A549 (cell line): Measurements from ENCODE around the gene ZNF200. TPM values are rescaled to one million over a fixed set of nuclear protein-coding genes. Genes with fewer than 3 reads are reported as not detected.
A peak's percentile ranks its signal among the peaks of the same experiment; 100 is the strongest.

Experiments
- ATAC-seq, 2 experiments: fragments of 200-7000 bp in 1 of 2; fragments of >200 bp in 1 of 2; cut with Nextera tagmentation in 1 of 2; cut with Tn5 transposase in 1 of 2; 3 replicates each; pipeline versions ENCODE4 v1.8.0 to v1.9.1; 2018 to 2020; ENCODE audit warnings: mild to moderate bottlenecking in 1 of 2, moderate library complexity in 1 of 2
- CTCF ChIA-PET: fragments of 300-600 bp; sonication (Branson Sonifier 250); formaldehyde crosslinking; extraction: SDS; loops from one replicate; lab custom pipeline; 2021; ENCODE audit warnings: antibody characterized with exemption, inconsistent platforms; lab: Yijun Ruan, JAX
- POLR2A ChIA-PET: fragments of 350-600 bp; formaldehyde crosslinking; extraction: SDS; loops from one replicate; lab custom pipeline; 2021; ENCODE audit warnings: antibody characterized with exemption, inconsistent platforms; lab: Yijun Ruan, JAX
- DNase-seq, 2 experiments: peaks; one replicate each; pipeline versions ENCODE4 v3.0.0 to v3.0.0-alpha.2; 2011 to 2016; ENCODE audit warnings: low read depth in 1 of 2, low spot score in 1 of 2
- FAIRE-seq: peaks from 2 replicates; lab custom pipeline; 2011; peaks lifted over from hg19 to GRCh38; lab: Jason Lieb, UNC
- H3K27ac ChIP-seq, 2 experiments: fragments of >200 bp; sonication (Bioruptor Twin); formaldehyde crosslinking; 3 replicates each; pipeline ENCODE4 v1.5.1; 2016 to 2017
- H3K4me1 ChIP-seq: fragments of >200 bp; sonication (Bioruptor Twin); formaldehyde crosslinking; 3 replicates; pipeline ENCODE4 v1.6.1; 2016
- H3K4me2 ChIP-seq: fragments of >200 bp; sonication (Bioruptor Twin); formaldehyde crosslinking; 3 replicates; pipeline ENCODE4 v1.6.1; 2016
- H3K4me3 ChIP-seq: fragments of >200 bp; sonication (Bioruptor Twin); formaldehyde crosslinking; 3 replicates; pipeline ENCODE4 v1.5.1; 2016
- H3K9me3 ChIP-seq: fragments of >200 bp; sonication (Bioruptor Twin); formaldehyde crosslinking; 3 replicates; pipeline ENCODE4 v1.6.1; 2016
- BHLHE40 ChIP-seq: IDR thresholded peaks from 2 replicates; pipeline ENCODE4 v1.6.1; 2012; ENCODE audit warnings: low read depth, low read length, inconsistent platforms
- CBX2 ChIP-seq: fragments of 200-600 bp; sonication (generic); IDR thresholded peaks from 2 replicates; pipeline ENCODE4 v1.6.1; 2016; ENCODE audit warnings: low read depth, mild to moderate bottlenecking, borderline replicate concordance
- CBX8 ChIP-seq: fragments of 200-600 bp; sonication (generic); IDR thresholded peaks from 2 replicates; pipeline ENCODE4 v1.6.1; 2016
- EHF ChIP-seq: fragments of 250-450 bp; sonication (Bioruptor Pico); IDR thresholded peaks from 2 replicates; pipeline ENCODE4 v1.5.0; 2020; ENCODE audit warnings: mild to moderate bottlenecking
- FOSL2 ChIP-seq, 2 experiments: fragments of 450-650 bp in 1 of 2; fragments of >200 bp in 1 of 2; sonication (Bioruptor Twin) in 1 of 2; formaldehyde crosslinking; IDR thresholded peaks; 2 replicates each; pipeline versions ENCODE4 v1.5.0 to v1.6.1; 2016 to 2020; ENCODE audit warnings: mild to moderate bottlenecking in 1 of 2, moderate library complexity in 1 of 2
- HOXA7 ChIP-seq: fragments of 250-450 bp; sonication (Bioruptor Pico); IDR thresholded peaks from 2 replicates; pipeline ENCODE4 v1.5.0; 2020; ENCODE audit warnings: mild to moderate bottlenecking, moderate library complexity
- HOXB13 ChIP-seq: fragments of 250-450 bp; sonication (Bioruptor Pico); IDR thresholded peaks from 2 replicates; pipeline ENCODE4 v1.5.0; 2020; ENCODE audit warnings: low read depth, mild to moderate bottlenecking, moderate library complexity
- MYC ChIP-seq: IDR thresholded peaks from 2 replicates; pipeline ENCODE4 v1.6.1; 2012; ENCODE audit warnings: mild to moderate bottlenecking, inconsistent platforms, low read length, improper control_type of control experiment, borderline replicate concordance
- NR3C1 ChIP-seq: fragments of >200 bp; sonication (Bioruptor Twin); formaldehyde crosslinking; IDR thresholded peaks from 3 replicates; pipeline ENCODE4 v1.6.1; 2017
- PHF8 ChIP-seq: fragments of 200-600 bp; sonication (generic); IDR thresholded peaks from 2 replicates; pipeline ENCODE4 v1.6.1; 2016; ENCODE audit warnings: low read depth, mild to moderate bottlenecking, antibody characterized with exemption, moderate library complexity, borderline replicate concordance
- RAD21 ChIP-seq, 2 experiments: fragments of >200 bp in 1 of 2; sonication (Bioruptor Twin) in 1 of 2; formaldehyde crosslinking in 1 of 2; IDR thresholded peaks in 1 of 2; conservative IDR thresholded peaks in 1 of 2; 2 replicates in 1 of 2; 3 replicates in 1 of 2; pipeline ENCODE4 v1.6.1; 2012 to 2018; ENCODE audit warnings: inconsistent platforms in 1 of 2
- RARB ChIP-seq: fragments of 250-450 bp; sonication (Bioruptor Pico); IDR thresholded peaks from 2 replicates; pipeline ENCODE4 v1.8.0; 2021; ENCODE audit warnings: mild to moderate bottlenecking, moderate library complexity
- RCOR1 ChIP-seq: fragments of 150-350 bp; IDR thresholded peaks from 2 replicates; pipeline ENCODE4 v1.6.1; 2014; ENCODE audit warnings: antibody characterized with exemption, low read length, low read depth
- RFX5 ChIP-seq: fragments of 450-650 bp; IDR thresholded peaks from 2 replicates; pipeline ENCODE4 v1.7.1; 2014; ENCODE audit warnings: antibody characterized with exemption, mild to moderate bottlenecking, moderate library complexity
- RNF2 ChIP-seq: fragments of 200-600 bp; sonication (generic); IDR thresholded peaks from 2 replicates; pipeline ENCODE4 v1.6.1; 2016; ENCODE audit warnings: low read depth, mild to moderate bottlenecking, antibody characterized with exemption, moderate library complexity, borderline replicate concordance
- SMC3 ChIP-seq: fragments of >200 bp; sonication (Bioruptor Twin); formaldehyde crosslinking; IDR thresholded peaks from 3 replicates; pipeline ENCODE4 v1.6.1; 2018; ENCODE audit warnings: inconsistent platforms
- TFCP2L1 ChIP-seq: fragments of 250-450 bp; sonication (Bioruptor Pico); IDR thresholded peaks from 2 replicates; pipeline ENCODE4 v1.5.0; 2021; ENCODE audit warnings: mild to moderate bottlenecking
- ZC3H11A ChIP-seq: fragments of 450-650 bp; IDR thresholded peaks from 2 replicates; pipeline ENCODE4 v1.6.1; 2014; ENCODE audit warnings: antibody characterized with exemption, mild to moderate bottlenecking
- ZFP36 ChIP-seq: fragments of 450-650 bp; IDR thresholded peaks from 2 replicates; pipeline ENCODE4 v1.6.1; 2014; ENCODE audit warnings: borderline replicate concordance; ENCODE audit not compliant: partially characterized antibody
- ZNF302 ChIP-seq: fragments of 250-450 bp; sonication (Bioruptor Pico); IDR thresholded peaks from 2 replicates; pipeline ENCODE4 v1.9.0; 2021; ENCODE audit warnings: inconsistent platforms, mild to moderate bottlenecking, moderate library complexity
- ZSCAN20 ChIP-seq: fragments of 250-450 bp; sonication (Bioruptor Pico); IDR thresholded peaks from 2 replicates; pipeline ENCODE4 v1.8.0; 2022; ENCODE audit warnings: mild to moderate bottlenecking, moderate library complexity
- WGBS: methylation state at CpG from one replicate; pipeline ENCODE4 v1.1.6; 2017; ENCODE audit errors: missing lambda C conversion rate; 5-methylcytosine and 5-hydroxymethylcytosine counted together
- polyA plus RNA-seq, 4 experiments: library from polyadenylated mRNA; depleted of rRNA in 3 of 4; stranded (reverse); fragments of >200 nt; fragmentation: RNase III in 1 of 4; extraction: RNeasy Plus Mini Kit Qiagen cat#74134 plus additional on column Dnase treatment in 1 of 4; gene quantifications; 2 replicates in 3 of 4; 3 replicates in 1 of 4; pipeline ENCODE4 v1.2.3, GENCODE V29; 2011 to 2017
- TF ChIP-seq, protein P1 (sequence below): IDR thresholded peaks from 2 replicates; pipeline ENCODE4 v1.6.1; 2012; ENCODE audit warnings: low read depth, borderline replicate concordance
- TF ChIP-seq, protein P2 (sequence below): IDR thresholded peaks from 2 replicates; pipeline ENCODE4 v1.6.1; 2012
- TF ChIP-seq, protein P3 (sequence below): fragments of >200 bp; sonication (Bioruptor Twin); formaldehyde crosslinking; IDR thresholded peaks from 3 replicates; pipeline ENCODE4 v1.5.1; 2016
- TF ChIP-seq, protein P4 (sequence below): fragments of >200 bp; sonication (Bioruptor Twin); formaldehyde crosslinking; IDR thresholded peaks from 3 replicates; pipeline ENCODE4 v1.6.1; 2016
- TF ChIP-seq, protein P5 (sequence below): fragments of 250-450 bp; sonication (Bioruptor Pico); IDR thresholded peaks from 2 replicates; pipeline ENCODE4 v1.5.0; 2020; ENCODE audit warnings: low read depth, mild to moderate bottlenecking, moderate library complexity
- TF ChIP-seq, protein P6 (sequence below): fragments of >200 bp; sonication (Bioruptor Twin); formaldehyde crosslinking; IDR thresholded peaks from 2 replicates; pipeline ENCODE4 v1.6.1; 2016

Gene ZNF200
- polyA plus RNA-seq, 2 of the 4 experiments (the other 2 are of a cell fraction) = 6.9 to 7.5 TPM

DNA sequence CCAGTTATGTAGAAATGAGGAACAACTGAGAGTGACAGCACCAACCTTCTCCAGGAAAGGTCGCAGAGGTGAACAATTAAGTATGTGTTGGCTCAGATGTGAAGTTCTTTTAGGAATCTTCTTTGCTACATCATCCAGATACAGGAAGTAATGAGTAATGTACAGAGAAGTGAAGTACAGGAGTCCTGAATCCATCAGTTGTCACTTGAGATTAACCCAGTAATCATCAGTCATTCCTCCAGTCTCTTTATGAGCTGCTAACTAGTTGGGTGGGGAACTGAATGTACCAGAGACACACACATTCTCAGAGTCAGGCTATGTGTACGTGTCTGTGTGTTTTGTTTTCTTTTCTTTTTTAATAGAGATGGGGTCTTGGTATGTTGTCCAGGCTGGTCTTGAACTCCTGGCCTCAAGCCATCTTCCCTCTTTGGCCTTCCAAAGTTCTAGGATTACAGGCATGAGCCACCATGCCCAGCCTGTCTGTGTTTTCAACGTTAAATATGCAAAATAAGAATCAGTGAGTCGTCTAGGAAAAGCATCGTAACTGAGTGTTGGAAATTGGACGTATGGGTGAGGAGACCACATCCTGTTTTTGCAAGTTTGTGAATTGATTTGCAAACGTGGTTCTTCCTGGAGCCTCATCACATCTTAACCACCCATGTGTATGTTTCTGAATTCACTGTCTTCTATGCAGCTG lies 19.9 kb downstream of the ZNF200 start:
- TF ChIP-seq RAD21 (conservative IDR thresholded peaks at IDR 0.05 in 1 of 2, IDR thresholded peaks at IDR 0.05 in 1 of 2) (no peak), ZFP36 (no peak), NR3C1 (no peak), ZC3H11A (no peak), BHLHE40 (no peak), SMC3 (no peak), HOXA7 (CRISPR knock-in tag) (no peak), RARB (CRISPR knock-in tag) (no peak), PHF8 (no peak), ZSCAN20 (CRISPR knock-in tag) (no peak), EHF (CRISPR knock-in tag) (no peak), TFCP2L1 (CRISPR knock-in tag) (no peak)
- TF ChIP-seq, protein P1, sequence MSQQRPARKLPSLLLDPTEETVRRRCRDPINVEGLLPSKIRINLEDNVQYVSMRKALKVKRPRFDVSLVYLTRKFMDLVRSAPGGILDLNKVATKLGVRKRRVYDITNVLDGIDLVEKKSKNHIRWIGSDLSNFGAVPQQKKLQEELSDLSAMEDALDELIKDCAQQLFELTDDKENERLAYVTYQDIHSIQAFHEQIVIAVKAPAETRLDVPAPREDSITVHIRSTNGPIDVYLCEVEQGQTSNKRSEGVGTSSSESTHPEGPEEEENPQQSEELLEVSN = no peak
- TF ChIP-seq, protein P2, sequence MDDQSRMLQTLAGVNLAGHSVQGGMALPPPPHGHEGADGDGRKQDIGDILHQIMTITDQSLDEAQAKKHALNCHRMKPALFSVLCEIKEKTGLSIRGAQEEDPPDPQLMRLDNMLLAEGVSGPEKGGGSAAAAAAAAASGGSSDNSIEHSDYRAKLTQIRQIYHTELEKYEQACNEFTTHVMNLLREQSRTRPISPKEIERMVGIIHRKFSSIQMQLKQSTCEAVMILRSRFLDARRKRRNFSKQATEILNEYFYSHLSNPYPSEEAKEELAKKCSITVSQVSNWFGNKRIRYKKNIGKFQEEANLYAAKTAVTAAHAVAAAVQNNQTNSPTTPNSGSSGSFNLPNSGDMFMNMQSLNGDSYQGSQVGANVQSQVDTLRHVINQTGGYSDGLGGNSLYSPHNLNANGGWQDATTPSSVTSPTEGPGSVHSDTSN = no peak
- TF ChIP-seq, protein P3, sequence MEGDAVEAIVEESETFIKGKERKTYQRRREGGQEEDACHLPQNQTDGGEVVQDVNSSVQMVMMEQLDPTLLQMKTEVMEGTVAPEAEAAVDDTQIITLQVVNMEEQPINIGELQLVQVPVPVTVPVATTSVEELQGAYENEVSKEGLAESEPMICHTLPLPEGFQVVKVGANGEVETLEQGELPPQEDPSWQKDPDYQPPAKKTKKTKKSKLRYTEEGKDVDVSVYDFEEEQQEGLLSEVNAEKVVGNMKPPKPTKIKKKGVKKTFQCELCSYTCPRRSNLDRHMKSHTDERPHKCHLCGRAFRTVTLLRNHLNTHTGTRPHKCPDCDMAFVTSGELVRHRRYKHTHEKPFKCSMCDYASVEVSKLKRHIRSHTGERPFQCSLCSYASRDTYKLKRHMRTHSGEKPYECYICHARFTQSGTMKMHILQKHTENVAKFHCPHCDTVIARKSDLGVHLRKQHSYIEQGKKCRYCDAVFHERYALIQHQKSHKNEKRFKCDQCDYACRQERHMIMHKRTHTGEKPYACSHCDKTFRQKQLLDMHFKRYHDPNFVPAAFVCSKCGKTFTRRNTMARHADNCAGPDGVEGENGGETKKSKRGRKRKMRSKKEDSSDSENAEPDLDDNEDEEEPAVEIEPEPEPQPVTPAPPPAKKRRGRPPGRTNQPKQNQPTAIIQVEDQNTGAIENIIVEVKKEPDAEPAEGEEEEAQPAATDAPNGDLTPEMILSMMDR = no peak
- TF ChIP-seq, protein P4, sequence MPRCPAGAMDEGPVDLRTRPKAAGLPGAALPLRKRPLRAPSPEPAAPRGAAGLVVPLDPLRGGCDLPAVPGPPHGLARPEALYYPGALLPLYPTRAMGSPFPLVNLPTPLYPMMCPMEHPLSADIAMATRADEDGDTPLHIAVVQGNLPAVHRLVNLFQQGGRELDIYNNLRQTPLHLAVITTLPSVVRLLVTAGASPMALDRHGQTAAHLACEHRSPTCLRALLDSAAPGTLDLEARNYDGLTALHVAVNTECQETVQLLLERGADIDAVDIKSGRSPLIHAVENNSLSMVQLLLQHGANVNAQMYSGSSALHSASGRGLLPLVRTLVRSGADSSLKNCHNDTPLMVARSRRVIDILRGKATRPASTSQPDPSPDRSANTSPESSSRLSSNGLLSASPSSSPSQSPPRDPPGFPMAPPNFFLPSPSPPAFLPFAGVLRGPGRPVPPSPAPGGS = no peak
- H3K27ac ChIP-seq = no peak overlapping the region
- DNase-seq = no peak
- H3K4me1 ChIP-seq = no peaks in the 10 kb centered on the region
- peak; percentile 23 for FAIRE-seq
- WGBS = 19% methylated on average over 7 of the region's 7 CpGs
- ATAC-seq = no peak
- ChIA-PET POLR2A (no interaction called here), CTCF (no interaction called here)
- no peak overlapping the region for H3K4me2 ChIP-seq
- peaks cover 47% of the 10 kb centered on the region for H3K9me3 ChIP-seq
- H3K4me3 ChIP-seq = no peak overlapping the region

DNA sequence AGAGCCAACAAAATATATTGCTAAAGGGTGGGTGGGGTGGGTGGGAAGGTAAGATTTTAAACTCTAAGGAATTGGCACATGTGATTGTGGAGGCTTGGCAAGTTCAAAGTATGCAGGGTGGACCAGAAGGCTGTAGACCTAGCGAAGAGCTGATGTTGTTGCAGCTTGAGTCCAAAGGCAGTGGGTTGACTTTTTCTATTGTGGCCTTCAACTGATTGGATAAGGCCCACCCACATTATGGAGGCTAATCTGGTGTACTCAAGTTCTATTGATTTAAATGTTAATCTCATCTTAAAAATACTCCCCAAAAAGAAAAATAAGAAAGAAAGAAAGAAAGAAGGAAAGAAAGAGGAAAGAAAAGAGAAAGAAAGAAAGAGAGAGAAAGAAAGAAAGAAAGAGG lies 22.4 kb downstream of the ZNF200 start:
- no peak for ATAC-seq
- Histone ChIP-seq H3K27ac (no peak overlapping the region), H3K4me2 (no peak overlapping the region), H3K9me3 (peaks cover 31% of the 10 kb centered on the region; the same call in 2 of the 3 replicates), H3K4me1 (no peaks in the 10 kb centered on the region), H3K4me3 (no peak overlapping the region)
- 14% methylated on average over 1 of the region's 1 CpG for WGBS
- ChIA-PET POLR2A (interaction anchor here (0.6 kb wide), 1 partner anchor 206 kb away, joined by 3 read pairs; no protein-coding TSS in a partner anchor), CTCF (no interaction called here)
- DNase-seq = no peak
- TF ChIP-seq HOXB13 (CRISPR knock-in tag) (no peak), CBX2 (no peak), RCOR1 (no peak), RFX5 (no peak), SMC3 (no peak), FOSL2 (IDR thresholded peaks at IDR 0.05) (no peak), FOSL2 (CRISPR knock-in tag; IDR thresholded peaks at IDR 0.05) (no peak), EHF (CRISPR knock-in tag) (no peak), MYC (no peak), CBX8 (no peak), BHLHE40 (no peak), ZC3H11A (no peak), ZNF302 (no peak), ZFP36 (no peak), RNF2 (no peak), TFCP2L1 (CRISPR knock-in tag) (no peak)
- TF ChIP-seq, protein P5, sequence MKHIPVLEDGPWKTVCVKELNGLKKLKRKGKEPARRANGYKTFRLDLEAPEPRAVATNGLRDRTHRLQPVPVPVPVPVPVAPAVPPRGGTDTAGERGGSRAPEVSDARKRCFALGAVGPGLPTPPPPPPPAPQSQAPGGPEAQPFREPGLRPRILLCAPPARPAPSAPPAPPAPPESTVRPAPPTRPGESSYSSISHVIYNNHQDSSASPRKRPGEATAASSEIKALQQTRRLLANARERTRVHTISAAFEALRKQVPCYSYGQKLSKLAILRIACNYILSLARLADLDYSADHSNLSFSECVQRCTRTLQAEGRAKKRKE (CRISPR knock-in tag) = no peak
- TF ChIP-seq, protein P6, sequence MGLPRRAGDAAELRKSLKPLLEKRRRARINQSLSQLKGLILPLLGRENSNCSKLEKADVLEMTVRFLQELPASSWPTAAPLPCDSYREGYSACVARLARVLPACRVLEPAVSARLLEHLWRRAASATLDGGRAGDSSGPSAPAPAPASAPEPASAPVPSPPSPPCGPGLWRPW = no peak
- FAIRE-seq = no peak
